Hematopoietic multipotent progenitor cell treated with erythropoietin and hydrocortisone succinate and interleukin-3 and kit ligand, for 8 days (in vitro differentiated cells): ENCODE measurements around the gene MRPS2.
"Not testable (repeated sequence)": the region's sequence is repeated elsewhere in the genome, so short reads cannot be mapped to it uniquely, and the experiment has no call there.

Experiments used
- DNase-seq: peaks from one replicate; pipeline ENCODE4 v3.0.0-alpha.2; 2015

Gene MRPS2

DNA sequence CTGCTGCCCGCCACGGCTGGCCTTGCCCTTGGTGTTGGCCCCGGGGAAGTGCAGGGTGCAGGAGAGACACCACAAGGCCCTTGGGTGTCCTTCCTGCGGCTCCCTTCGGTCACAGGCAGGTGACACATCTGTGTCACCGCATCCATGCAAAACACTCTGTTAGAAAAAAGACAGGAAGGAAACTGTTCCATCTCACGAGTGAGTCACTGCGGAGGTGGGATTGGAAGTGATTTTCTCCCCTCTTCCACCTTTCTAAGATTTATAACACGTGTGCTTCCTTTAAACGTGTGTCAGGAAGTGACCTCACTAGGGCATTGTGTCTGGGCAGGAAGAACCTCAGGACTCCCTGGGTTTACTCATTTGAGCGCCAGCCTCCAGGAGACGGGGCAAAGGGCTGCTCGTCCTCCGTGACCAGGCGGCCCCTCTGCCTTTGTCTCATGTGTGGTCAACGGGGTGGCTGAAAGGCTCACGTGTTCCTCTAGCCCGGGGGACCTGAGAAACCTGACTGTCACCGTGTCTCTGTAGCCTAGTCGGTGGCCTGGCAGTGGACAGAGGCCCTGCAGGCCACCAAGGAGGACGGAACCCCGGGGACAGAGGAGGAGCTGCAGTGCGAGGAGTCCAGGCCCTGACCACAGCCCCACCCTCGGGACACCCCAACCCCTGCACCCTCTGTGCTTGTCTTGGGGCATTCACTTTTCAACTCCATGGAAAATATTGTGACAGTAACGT, 15.8 kb downstream of the MRPS2 start:
- no peak for DNase-seq

DNA sequence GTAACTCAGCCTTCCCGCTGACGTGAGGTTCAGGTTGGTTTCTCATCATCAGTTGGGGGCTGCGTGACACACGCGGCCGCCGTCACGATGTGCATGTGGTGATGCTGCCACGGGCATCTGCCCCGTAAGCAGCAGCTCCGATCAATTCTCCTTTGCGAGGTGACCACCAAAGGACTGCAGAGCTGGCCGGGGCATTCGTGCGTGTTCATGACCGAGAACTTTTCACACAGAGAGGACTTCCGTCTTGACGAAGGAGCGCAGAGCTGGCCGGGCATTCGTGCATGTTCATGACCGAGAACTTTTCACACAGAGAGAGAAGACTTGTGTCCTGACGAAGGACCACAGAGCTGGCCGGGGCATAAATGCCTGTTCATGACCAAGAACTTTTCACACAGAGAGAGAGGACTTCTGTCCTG, 16.9 kb downstream of the MRPS2 start:
- no peak for DNase-seq

DNA sequence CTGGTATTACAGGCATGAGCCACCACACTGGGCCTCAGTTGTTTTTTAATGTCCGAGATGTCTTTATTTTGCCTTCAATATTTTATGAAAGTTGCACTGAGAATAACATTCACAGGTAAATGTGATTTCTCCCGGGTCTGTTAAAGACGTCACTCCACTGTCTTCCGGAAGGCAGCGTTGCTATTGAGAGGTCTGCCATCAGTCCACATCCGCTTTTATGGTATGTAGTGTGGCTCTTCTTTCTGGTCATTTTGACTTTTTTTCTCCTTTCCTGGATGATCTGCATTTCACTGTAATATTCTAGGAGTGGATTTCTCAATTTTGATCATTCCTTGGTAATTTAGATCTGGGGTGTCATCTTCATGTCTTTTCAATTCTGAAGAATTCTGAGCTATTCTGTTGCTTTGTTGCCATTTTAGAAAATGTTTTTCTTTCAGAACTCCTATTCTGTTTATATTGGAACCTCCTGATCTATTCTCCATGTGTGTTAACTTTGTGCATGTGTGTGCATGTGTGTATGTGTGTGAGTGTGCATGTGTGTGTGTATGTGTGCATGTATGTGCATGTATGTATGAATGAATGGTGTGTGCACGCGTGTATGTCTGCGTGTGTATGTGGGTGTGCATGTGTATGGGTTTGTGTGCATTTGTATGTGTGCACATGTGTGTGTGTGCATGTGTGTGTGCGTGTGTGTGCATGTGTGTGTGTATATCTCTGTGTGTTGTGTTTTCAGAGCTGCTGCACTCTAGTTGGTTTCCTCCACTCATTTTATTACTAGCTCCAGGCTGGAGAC, 18.9 kb downstream of the MRPS2 start:
- DNase-seq = no peak

DNA sequence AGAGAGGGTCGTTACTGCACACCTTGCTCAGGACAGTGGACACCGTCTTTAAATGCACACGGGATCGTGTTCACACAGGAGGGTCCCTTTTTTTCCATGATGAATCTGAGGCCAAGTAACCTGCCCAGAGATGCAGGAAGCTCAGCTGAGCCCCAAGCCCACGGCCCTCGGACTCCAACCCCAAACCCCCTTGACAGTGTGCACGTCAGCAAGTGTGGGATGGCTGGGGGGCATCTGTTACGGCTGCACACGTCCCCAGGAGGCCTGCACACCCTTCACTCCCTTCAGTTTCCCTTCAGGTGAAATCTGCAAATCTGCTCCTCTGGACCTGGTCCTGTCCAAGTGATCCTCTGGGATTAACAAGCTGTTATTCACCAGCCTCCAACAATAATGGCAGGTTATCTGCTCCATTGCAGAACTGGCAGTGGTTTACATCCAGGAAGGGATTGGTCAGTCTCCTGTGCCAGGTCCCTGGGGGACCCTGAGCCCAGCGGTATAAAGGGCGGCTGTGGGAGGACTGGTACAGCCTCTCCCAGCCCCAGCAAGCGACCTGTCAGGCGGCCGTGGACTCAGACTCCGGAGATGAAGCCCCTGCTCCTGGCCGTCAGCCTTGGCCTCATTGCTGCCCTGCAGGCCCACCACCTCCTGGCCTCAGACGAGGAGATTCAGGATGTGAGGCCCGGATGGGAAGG, 20.6 kb downstream of the MRPS2 start, which contains the start of gene LCN1:
Gene LCN1 (plus strand): TSS at position 525 of the 692 bp plus-strand sequence. CDS start 58 bp downstream, at position 583.
- DNase-seq = no peak

DNA sequence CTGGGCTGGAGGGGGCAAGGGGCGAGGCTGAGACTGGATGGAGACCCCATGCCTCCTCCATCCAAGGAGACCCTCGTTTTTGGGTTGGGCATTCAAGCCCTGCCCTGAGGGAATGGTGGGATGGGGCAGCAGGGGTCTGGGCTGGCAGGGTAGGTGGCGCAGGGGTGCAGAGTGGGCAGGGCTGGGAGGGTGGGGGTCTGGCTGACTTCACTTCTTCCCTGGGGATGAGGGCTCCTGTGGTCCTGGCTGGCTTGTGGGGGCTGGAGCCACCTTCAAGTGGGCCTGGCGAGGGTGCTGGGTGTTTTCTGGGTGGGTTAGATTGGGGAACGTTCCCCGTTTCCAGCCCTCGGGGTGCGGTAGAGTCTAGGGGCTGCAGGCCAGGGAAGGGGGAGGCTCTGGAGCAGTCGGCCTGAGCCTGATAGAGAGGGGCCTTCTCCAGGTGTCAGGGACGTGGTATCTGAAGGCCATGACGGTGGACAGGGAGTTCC, 21.2 kb downstream of the MRPS2 start:
- no peak for DNase-seq

DNA sequence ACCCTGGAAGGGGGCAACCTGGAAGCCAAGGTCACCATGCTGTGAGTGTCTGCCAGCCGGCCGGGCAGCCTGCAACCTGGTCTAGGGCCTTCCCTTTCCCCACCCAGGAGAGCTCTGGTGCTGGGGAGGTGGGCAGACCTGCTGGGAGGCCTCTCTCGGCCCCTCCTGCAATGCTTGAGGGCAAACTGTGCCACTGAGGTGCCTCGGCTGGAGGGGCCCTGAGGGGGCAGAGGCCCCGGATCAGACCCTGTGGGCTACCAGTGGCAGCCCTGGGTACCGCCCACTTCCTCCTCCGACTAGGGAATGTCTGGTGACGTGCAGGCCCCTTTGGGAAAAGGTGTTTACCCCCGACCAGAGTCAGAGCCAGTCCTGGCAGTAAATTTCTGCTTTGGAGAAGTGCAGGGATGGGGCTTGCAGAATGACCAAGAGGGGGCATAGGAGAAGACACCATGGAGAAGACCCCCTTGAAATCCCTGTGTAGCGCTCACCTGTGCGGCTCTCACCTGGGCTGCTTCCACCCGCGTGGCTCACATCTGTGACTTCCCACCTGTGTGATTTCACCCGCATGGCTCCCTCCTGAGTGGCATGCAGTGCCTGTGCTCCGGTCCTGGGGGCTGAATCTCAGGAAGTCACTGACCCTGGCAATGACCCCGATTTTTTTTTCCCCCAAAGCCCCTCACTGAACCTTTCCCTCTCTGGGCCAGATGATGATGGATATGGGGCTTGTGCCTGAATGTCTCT, 21.8 kb downstream of the MRPS2 start:
- no peak for DNase-seq

DNA sequence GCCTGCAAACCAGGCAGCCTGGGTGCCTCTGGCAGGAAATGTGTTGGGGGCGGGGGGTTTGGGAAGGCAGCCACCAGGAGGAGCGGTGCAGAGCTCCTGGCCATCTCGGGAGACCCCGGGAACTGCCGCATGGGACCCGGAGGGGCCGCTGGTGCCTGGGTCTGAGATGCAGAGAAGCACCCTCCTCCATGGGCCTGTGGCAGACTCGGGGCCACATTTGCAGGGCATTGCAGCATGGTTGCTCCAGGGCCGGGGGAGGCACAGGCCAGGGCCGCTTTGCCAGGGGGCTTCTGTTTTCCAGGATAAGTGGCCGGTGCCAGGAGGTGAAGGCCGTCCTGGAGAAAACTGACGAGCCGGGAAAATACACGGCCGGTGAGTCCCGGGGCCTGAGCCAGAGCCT, 22.4 kb downstream of the MRPS2 start:
- DNase-seq = no peak

DNA sequence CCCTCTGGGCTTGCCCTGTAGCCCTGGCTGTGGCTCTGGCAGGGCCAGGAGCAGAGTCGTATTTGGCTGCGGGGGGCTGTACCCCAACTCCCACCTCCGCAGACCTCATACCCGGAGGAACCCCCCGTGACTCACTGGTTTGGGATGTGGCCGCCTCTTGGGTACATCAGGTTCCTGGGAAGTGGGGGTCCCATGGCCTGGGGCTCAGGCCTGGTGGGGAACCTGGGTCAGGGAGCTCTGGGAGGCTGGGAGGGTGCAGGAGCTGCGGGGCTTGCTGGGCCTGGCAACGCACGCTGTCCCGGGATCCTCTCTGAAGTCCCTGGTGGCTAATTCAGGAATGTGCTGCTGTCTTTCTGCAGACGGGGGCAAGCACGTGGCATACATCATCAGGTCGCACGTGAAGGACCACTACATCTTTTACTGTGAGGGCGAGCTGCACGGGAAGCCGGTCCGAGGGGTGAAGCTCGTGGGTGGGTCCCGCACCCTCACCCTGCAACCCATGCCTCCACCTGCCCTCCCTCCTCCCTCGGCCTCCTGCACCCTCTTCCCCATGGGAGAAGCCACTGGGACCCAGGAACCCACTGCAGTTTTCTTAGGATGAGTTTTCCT, 23.1 kb downstream of the MRPS2 start:
- no peak for DNase-seq

DNA sequence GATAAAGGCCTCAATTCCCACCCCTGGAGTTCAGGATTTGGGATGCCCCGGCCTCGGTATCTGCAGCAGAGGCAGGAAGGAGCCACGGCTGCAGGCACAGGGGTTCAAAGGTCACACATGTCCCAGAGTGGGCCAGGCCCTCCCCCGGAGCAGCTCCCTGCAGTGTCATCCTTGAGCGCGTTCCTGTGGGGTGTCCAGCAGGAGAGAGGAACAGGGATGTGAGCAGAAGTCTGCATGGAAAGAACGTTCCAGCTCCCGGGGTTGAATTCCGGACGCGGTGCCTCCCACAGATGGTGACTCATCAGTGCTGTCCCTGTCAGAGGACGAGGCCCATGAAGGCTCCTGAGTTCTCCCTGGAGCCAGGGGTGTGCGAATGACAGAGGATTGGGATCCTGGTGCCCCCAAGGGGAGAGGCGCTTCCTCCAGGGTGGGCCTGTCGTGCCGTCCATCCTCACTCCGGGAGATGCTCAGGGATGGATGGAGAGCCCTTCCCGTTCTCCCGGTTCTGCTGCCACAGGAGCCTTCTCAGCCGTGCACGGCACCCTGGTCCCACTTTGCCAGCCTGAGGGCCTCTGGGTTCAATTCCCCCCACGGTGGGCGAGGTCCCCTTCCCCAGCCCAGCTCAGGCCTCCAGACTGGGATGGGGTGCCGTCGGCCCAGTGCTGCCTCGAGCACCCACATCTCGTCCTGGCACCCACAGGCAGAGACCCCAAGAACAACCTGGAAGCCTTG, 23.8 kb downstream of the MRPS2 start:
- DNase-seq = no peak

DNA sequence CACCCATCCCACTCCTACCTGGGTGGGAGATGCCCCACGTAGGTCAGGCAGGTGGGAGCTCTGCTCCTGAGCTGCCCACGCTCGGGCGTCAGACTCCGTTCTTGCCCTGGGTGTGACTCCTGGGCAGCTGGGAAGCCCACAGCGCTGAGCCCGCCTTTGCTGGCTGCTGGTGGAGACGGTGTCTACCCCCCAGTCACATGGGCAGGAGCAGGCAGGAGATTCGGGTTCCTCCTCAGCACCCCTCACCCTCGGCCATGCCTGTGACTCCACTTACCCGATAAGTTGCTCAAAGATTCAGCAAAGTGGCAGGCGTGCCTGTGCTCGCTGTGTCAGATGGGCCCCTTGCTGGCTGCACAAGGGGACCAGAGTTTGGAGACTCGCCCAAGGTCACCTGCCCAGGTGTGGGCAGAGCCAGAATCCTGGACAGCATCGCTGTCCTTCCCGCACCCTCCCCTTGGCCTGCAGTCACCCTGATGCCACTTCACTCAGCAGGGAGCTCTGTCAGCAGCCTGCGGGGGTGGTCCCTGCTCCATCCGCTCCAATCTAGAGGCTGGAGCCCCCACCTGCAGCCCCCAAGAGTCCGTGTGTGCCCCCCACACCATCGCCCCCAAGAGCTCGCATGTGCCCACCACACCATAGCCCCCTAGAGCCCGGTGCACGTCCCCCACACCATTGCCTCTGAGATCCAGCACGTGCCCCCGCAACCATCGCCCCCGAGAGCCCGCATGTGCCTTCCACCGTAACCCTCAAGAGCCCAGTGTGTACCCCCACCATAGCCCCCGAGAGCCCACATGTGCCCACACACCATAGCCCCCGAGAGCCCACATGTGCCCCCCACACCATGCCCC, 25.0 kb downstream of the MRPS2 start:
- DNase-seq = no peak

DNA sequence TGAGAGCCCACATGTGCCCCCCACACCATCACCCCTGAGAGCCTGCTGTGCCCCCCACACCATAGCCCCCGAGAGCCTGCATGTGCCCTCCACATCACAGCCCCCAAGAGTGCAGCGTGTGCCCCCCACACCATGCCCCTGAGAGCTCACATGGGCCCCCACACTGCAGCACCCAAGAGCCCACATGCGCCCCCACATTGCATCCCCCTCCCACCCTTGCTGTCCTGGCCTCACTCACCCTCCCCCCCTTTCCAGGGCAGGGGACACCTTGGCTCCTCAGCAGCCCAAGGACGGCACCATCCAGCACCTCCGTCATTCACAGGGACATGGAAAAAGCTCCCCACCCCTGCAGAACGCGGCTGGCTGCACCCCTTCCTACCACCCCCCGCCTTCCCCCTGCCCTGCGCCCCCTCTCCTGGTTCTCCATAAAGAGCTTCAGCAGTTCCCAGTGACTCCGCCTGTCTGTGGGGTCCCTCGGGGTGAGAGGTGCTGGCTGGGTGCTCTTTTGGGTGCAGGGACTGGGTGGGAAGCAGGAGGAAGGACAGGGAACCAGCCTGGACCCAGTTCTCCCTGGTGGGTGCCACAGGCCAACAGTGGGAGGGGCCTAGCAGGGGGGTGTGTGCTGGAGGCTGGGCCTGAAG, 25.7 kb downstream of the MRPS2 start:
- DNase-seq = no peak

DNA sequence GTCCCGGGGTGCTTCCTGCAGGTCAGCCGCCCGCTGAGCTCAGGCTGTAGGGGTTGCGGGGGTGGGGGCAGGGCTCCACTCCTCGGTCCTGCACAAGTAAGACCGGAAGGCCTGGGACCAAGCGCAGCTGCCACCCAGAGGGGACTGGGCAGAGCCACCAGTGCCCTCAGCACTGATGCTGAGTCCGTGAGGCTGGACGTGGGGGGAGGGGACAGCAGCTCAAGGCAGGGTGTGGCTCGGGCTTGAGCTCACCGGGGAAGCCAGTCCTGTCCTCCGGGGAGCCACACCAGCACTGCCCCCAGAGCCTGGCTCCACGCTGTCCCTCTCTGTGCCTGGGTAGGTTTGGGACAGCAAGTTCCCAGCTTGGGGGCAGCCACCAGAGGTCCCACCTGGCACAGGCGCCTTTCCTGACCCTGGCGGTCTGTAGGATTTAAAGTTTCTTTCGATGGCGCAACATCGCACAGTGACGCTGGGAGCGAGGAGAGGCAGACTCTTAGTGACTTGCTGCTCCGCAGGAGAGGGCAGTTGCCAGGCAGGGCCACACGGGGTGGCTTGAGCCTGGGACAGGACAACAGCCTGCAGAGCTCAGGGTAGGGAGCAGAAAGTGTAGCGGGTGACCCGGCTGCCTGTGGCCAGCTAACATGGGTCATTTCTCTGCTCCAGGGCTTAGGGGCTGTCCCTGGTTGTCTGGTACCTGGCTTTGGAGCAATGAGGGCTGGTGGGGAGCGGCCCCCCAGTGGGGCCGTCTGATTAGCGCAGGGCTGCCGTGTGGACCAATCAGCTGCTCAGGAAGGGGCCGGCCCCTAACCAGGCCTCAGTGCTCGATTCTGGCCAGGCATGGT, 26.5 kb downstream of the MRPS2 start:
- no peak for DNase-seq

DNA sequence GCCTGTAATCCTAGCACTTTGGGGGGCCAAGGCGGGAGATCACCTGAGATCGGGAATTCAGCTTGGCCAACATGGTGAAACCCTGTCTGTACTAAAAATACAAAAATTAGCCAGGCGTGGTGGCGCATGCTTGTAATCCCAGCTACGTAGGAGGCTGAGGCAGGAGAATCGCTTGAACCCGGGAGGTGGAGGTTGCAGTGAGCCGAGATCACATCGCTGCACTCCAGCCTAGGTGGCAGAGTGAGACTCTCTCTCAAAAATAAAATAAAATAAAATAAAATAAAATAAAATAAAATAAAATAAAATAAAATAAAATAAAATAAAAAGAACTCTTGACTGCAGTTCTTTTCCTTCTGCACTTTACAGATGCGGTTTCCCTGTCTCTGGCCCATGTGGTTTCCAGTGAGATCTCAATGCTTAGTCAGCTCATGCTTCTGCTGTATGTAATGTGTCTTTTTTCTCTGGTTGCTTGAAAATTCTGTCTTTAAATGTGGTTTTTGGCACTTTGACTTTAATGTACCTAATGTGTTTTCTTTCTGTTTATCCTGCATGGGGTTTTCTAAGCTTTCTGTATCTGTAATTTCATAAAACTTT, 28.5 kb downstream of the MRPS2 start:
- DNase-seq = not testable (repeated sequence)

DNA sequence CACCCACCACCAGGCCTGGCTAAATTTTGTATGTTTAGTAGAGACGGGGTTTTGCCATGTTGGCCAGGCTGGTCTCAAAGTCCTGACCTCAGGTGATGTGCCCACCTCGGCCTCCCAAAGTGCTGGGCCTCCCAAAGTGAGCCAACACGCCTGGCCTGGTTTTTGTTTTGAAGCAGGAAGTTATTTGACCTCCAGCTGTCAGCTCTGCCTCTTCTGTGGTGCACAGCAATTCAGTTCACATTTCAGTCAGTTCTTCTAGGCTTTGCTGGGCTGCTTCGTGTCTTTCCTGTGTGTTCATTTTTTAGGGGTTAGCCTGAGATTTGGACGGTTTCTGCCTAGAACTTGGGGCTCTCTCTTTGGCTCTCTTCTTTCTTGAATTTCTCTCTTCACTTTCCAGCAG, 29.7 kb downstream of the MRPS2 start:
- DNase-seq = no peak

DNA sequence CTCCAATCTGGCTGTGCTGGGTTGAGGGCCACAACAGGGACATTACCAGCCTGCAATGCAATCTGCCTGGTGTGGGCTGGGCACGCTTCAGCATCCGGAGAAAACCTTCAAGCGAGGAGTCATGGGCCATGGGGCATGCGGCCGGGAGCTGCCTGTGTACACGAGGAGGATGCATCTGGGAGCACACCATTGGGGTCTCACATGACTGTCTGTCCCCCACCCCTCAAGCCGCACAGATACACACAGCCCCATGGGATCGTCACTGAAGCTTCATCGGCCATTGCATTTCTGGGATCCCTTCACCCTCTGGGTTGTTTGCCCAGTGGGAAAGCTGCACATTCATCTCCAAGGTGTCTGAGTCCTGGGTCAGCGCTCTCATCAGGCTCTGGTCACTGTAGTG, 30.6 kb downstream of the MRPS2 start:
- DNase-seq = no peak

DNA sequence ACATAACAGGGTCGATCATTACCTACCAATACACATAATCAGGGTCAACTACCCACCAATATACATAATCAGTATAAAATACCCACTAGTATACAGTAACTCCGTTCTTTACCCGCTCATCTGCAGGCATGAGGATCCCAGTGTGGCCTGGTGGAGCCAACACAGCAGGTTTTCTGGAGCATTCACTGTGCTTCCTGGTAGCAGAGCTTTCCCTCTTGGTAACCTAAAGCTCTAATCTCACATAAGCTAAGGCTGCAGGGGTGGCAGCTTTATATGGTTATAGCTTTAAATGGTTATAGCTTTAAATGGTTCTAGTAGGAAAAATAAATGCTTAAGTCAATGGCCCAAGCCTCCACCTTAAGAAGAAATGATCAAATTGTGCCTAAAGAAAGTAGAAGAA, 32.6 kb downstream of the MRPS2 start:
- no peak for DNase-seq

DNA sequence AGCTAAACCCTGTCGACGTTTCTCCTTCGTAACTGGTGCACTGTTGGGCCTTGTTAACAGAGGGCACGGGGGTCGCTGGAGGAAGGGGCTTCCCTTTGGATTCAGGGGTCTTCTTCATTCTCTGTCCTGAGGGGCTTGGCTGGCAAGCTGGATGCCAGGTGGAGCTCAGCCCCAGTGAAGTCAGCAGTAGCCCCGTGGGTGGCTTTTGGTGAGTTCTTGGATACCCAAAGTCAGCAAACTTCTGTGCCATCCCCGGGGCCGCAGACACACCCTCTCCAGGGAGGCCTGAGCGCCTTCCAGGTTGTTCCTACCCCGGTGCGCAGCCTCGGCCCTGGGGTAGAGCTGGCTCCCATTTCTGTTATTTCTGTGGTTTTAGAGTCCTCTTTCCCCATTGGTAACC, 33.2 kb downstream of the MRPS2 start:
- no peak for DNase-seq

DNA sequence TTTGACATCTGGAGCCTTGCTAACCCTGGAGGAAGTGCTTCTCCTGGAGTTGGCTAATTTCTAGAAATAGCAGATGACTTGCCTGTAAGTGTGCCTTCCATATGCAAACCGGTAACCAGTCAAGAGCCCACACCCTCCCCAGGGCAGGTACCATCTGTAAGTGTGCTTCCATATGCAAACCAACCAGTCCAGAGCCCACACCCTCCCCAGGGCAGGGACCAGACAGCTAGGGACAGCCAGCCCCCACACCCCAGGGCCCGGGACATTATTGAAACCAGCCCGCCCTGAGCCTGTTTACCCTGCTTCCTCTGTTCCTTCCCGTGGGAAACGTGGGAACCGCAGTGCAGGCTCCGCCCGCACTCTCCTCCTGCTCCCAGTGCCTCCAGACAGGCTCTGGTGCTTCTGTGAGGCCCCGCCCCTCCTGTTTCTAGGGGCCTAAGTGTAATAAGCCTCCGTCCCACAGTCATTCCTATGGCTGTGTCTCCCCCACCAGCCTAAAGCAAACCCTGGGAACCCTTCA, 33.8 kb downstream of the MRPS2 start:
- not testable (repeated sequence) for DNase-seq

DNA sequence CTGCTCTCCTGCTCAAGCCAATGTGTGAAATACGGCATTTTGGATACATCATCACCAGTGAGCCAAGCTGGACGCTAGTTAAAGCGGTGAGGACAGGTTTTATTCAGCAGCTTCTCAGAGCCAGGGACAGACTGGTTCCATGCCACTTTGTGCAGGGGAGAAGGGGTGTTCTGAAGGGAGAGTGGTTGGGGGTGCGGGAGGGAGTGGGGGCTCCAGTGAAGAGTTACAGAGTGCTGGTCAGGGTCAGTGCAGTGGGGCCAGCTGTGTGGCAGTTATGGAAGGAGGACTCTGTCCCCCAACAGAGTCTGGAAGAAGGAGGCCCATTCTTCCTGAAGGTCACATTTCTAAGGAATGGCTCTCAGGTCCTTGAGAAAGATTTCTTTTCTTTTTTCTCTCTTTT, 34.3 kb downstream of the MRPS2 start:
- not testable (repeated sequence) for DNase-seq
